GM19467 (cell line): Measurements from ENCODE around the gene ZSCAN5C.
"Not testable (repeated sequence)": the region's sequence is repeated elsewhere in the genome, so short reads cannot be mapped to it uniquely, and the experiment has no call there.

Experiments
- ATAC-seq: cut with Tn5 transposase; IDR thresholded peaks from one replicate; pipeline ENCODE4 v1.9.1; 2021; ENCODE audit warnings: mild to moderate bottlenecking, moderate library complexity; ENCODE audit not compliant: unreplicated experiment

Gene ZSCAN5C, protein sequence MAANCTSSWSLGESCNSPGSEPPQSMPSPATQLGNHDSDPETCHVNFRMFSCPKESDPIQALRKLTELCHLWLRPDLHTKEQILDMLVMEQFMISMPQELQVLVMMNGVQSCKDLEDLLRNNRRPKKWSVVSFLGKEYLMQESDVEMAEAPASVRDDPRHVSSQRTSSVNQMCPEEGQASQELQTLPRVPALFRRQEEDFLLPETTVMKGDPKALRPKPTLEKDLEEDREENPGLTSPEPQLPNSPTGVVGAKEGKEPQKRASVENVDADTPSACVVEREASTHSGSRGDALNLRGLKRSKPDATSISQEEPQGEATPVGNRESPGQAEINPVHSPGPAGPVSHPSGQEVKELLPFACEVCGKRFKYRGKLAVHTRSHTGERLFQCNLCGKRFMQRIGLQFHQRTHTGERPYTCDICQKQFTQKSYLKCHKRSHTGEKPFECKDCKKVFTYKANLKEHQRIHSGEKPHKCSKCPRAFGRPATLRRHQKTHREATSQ

DNA sequence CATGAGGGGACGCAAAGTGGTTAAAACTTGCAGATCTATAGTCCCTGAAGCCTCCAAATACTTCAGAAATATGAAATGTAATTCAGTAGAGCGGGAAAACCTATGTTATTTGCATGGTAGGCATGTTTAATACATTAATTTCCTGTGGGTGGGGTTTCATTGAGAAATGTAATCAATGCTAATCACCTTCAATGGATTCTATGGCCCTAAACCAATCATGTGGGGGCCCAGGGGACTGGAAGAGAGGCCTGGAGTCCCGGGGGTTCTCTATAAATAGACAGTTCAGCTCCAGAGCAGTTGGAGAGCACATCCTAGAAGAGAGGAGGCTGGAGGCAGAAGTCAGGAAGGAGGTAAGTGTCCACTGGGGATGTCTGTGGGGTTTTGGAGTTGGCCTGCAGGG, at the start of gene ZSCAN5C:
Gene ZSCAN5C, plus strand, starts transcription at position 301 of the 400 bp plus-strand sequence. CDS start 3,641 bp downstream, outside the sequence.
- no peak for ATAC-seq

- no peak for ATAC-seq
Observed at GRCh38 chr19:56152644-56153043, 49.4 kb upstream of the ZSCAN5C start.

- ATAC-seq: no peak
Observed at GRCh38 chr19:56153507-56153906, 48.6 kb upstream of the ZSCAN5C start.

DNA sequence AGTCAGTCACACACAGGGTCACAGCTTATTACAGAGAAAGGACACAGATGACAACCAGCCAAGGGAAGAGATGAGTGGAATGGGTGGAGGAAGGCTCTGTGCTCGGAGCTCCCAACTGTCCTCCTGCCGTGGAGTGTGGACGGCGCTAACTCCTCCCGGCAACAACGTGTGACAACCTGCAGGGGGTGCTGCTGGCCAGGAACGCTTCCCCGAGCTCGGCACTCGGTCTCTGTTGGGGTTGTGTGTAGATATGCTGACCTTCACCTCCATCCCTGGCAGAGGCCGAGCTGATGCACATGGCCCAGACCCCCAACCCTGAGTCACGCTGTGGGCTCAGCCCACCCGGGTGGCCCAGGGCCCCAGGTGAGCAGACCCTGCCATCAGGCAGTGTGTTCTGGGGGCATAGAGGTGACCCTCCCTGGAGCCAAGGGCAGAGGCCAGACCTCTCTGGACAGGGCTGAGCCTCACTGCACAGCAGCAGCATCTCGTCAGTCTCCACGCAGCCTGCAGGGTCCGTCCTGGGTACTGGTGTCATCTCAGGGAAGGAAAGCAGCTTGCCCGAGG, 46.9 kb upstream of the ZSCAN5C start:
- ATAC-seq: no peak

DNA sequence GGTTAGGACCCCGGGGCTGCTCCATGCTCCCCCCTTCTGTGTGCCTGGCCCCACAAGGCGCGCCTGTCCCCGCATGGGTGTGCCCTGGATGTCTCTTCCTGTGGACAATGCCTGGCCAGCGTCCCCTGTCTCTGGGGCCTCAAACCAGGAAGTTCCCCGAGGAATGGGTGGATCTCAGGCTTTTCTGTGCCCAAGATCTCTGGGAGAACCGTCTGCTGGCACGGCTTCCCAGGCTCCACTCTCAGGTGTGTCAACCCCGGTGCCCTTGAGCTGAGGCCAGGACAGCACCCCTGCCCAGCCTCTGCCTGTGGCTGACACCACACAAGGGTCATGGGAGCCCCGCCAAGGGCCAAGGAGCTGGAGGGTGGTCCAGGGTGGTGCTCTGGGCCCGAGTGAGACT, 45.3 kb upstream of the ZSCAN5C start:
- ATAC-seq: no peak

DNA sequence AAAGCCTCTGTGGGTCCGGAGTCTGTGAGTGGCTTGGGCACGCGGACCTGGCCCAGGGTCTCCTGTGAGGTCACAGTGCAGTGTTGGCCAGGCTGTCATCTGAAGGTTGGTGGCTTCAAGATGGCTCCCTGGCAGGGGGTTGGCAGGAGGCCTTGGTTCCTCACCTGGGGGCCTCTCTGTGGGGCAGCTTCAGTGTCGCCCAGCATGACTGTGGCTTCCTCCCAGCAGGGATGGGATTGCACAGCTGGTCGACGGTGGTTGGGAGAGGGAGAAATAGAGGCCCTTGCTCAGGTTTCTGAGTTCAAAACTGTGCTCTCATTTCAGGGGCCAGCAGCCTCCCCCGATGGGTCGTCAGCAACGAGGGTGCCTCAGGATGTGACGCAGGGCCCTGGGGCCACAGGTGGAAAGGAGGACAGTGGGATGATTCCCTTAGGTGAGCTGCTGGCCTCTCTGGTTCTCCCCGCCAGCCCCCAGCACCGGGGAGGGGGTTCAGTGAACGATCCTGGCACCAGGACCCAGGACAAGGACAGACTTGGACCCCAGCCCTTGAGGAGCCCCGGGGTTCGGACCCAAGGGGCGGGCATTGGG, 43.8 kb upstream of the ZSCAN5C start:
- no peak for ATAC-seq

DNA sequence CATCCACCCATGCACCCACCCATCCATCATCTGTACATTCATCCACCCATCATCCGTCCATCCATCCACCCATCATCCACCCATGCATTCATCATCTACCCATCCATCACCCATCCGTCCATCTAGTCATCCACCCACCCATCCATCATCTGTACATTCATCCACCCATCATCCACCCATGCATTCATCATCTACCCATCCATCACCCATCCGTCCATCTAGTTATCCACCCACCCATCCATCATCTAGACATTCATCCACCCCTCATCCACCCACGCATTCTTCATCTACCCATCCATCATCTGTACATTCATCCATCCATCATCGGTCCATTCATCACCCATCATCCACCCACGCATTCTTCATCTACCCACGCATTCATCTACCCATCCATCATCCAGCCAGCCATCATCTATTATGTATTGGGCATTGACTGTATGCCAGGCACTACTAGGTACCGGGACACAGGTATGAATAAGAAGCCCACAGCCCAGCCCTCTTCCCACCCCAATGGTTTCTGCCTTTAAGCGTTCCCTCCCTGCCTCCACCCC, 43.0 kb upstream of the ZSCAN5C start:
- ATAC-seq: no peak

- no peak for ATAC-seq
Observed at GRCh38 chr19:56159622-56160271, 42.3 kb upstream of the ZSCAN5C start.

GRCh38 chr19:56161534-56161933, 40.5 kb upstream of the ZSCAN5C start:
- ATAC-seq: no peak

GRCh38 chr19:56162258-56162657, 39.8 kb upstream of the ZSCAN5C start:
- ATAC-seq: no peak

GRCh38 chr19:56163097-56163496, 39.0 kb upstream of the ZSCAN5C start:
- ATAC-seq: no peak

GRCh38 chr19:56167064-56167578, 35.0 kb upstream of the ZSCAN5C start:
- ATAC-seq: no peak

- no peak for ATAC-seq
Observed at GRCh38 chr19:56170261-56170660, 31.8 kb upstream of the ZSCAN5C start.

DNA sequence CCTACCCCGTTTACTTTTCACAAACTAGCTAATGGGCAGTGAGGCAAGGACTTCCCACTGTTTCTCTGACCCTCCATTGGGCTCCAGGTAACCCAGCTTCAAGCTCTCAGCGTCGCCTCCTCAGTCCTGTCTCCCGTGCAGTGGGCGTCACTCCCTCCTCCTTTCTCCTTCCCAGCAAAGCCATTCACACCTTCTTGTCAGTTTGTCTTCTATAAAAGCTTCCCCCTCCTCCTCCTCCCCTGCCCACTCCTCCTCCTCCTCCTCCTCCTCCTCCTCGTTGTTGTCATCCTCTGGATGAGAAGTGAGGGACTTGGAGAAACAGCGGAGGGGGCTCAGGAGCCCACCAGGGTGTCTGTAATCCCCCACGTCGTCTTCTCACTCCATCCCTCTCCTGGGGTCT, 28.0 kb upstream of the ZSCAN5C start:
- ATAC-seq: no peak

DNA sequence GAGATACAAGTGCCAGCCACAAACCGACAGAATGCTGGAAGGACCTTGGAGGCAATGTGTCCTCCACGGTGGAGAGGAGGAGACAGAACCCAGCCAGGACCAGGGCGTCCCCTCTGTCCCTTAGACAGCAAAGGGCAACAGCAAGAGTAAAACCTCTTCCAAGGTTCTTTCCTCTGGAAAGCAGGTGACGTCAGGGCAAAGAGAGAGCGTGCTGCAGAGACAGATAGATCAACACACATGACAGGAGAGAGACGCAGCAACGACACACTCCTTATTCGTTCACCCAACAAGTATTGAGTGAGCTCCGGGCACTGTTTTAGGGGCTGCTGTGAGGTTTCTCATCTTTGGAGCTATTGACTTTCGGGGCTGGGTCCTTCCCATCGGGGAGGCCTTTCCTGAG, 27.5 kb upstream of the ZSCAN5C start:
- ATAC-seq: no peak

DNA sequence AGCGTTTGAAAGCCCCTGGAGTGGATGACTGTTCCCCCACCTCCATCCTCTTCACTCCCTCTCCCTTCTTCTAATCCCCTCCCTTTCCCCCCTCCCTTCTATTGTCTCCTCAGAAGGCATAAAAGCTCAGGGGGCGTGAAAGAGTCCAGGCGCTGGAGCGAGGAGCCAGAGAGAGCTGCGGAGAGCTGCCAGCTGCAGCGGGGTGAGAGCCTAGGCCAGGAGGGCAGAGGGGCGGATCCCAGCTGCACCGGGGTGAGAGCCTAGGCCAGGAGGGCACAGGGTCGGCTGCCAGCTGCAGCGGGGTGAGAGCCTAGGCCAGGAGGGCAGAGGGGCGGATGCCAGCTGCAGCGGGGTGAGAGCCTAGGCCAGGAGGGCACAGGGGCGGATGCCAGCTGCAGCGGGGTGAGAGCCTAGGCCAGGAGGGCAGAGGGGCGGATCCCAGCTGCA, 26.2 kb upstream of the ZSCAN5C start, which contains the start of gene GALP:
Gene GALP, plus strand, starts transcription at position 148 of the 447 bp plus-strand sequence. CDS start 1,101 bp downstream, outside the sequence.
- not testable (repeated sequence) for ATAC-seq

- not testable (repeated sequence) for ATAC-seq
Observed at GRCh38 chr19:56176310-56176709, 25.8 kb upstream of the ZSCAN5C start.

- no peak for ATAC-seq
Observed at GRCh38 chr19:56176881-56177280, 25.2 kb upstream of the ZSCAN5C start.

- ATAC-seq: no peak
Observed at GRCh38 chr19:56177564-56178243, 24.4 kb upstream of the ZSCAN5C start.

GRCh38 chr19:56189785-56190184, 12.3 kb upstream of the ZSCAN5C start:
- no peak for ATAC-seq
